Omental fat pad (tissue), 4 donors: ENCODE measurements around the gene BORCS5. TPM values are rescaled to one million over a fixed set of nuclear protein-coding genes. Genes with fewer than 3 reads are reported as not detected.
"Not testable (repeated sequence)": the region's sequence is repeated elsewhere in the genome, so short reads cannot be mapped to it uniquely, and the experiment has no call there.

ENCODE experiments used
- ATAC-seq: fragments of 150-250 bp; one replicate; pipeline ENCODE4 v1.9.1; 2016; ENCODE audit warnings: mild to moderate bottlenecking, moderate library complexity; ENCODE audit not compliant: low FRiP score
- DNase-seq: peaks from one replicate; pipeline ENCODE4 v3.0.0-alpha.2; 2019; ENCODE audit warnings: low spot score
- total RNA-seq, 4 donors: library from RNA; depleted of rRNA; stranded (reverse); fragments of >200 nt; gene quantifications; one replicate each; pipeline ENCODE4 v1.1.0, GENCODE V29; 2016
- TF ChIP-seq, protein P1 (sequence below), 3 donors: fragments of 450-650 bp; IDR thresholded peaks; one replicate each; pipeline ENCODE4 v1.5.1; 2016 to 2017; ENCODE audit warnings: antibody characterized with exemption in 3 of 3, mild to moderate bottlenecking in 3 of 3, moderate library complexity in 2 of 3

BORCS5 gene
- total RNA-seq, 4 donors from 2014 or later, result 11.4 to 17.1 (median 15.7) TPM

DNA sequence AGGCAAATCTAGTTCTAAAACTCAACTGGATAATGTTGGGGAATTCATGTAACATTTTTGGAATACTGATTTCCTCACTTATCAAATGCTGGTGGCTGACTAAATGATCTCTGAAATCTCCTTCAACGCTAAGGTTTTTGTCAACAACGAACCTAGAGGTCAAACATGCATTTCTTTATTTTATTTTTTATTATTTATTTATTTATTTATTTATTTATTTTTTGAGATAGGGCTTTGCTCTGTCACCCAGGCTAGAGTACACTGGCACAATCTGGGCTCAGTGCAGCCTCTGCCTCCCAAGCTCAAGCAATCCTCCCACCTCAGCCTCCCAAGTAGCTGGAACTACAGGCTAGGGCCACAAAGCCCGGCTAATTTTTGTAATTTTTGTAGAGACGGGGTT, 141.3 kb downstream of the BORCS5 start:
- no peak for DNase-seq
- no peak for ATAC-seq
- TF ChIP-seq, protein P1, sequence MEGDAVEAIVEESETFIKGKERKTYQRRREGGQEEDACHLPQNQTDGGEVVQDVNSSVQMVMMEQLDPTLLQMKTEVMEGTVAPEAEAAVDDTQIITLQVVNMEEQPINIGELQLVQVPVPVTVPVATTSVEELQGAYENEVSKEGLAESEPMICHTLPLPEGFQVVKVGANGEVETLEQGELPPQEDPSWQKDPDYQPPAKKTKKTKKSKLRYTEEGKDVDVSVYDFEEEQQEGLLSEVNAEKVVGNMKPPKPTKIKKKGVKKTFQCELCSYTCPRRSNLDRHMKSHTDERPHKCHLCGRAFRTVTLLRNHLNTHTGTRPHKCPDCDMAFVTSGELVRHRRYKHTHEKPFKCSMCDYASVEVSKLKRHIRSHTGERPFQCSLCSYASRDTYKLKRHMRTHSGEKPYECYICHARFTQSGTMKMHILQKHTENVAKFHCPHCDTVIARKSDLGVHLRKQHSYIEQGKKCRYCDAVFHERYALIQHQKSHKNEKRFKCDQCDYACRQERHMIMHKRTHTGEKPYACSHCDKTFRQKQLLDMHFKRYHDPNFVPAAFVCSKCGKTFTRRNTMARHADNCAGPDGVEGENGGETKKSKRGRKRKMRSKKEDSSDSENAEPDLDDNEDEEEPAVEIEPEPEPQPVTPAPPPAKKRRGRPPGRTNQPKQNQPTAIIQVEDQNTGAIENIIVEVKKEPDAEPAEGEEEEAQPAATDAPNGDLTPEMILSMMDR (IDR thresholded peaks at IDR 0.05), result no peak

DNA sequence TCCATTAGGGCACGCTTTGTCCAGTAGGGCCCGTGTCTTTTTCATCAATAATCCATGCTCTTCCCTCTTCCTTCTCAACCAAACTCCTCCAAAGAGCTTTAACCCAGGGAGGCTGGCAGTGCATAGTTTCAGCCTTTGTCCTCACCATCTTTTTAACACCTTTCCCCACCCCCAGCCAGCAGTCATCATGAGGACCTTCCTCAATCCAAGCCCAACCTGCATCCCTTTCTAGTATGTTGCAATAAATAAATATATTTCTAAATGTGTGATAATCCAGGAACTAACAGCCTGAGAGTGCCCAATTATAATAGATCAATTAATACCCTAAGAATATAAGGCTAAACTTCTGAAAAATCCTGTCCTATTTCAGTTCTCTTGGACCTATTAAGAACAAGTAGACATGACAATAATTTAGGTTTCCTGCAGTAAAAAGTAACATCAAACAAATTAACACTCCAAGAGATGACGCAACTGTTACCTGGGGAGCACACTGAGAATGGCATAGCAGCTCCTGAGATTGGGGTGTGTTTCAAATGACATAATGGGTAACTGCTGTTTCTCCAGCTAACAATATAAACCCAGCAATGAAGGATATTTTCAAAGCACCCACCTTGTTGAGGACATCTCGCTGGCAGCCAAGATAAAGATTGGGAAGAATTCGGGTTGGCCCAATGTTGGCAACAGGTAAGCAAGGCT, 143.2 kb downstream of the BORCS5 start:
- DNase-seq, result no peak
- TF ChIP-seq, protein P1 (IDR thresholded peaks at IDR 0.05), result no peak
- no peak for ATAC-seq

DNA sequence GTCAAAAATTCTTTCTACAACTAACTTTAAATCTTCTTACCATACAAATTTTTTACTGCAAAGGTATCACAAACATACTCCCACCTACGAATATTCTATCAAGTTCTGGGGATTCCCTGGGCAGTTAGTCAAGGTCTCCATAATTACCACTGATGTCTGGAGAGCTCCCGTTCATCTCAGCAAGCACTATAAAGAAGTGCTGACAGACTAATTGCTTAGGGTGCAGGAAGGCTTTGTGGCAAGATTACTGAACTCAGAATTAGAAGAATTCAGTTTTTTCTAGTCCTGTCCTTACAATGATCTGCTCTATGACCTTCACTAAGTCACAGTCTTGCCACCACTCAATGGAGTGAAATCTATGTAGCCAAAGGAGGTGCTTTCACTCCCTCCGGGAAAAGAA, 144.2 kb downstream of the BORCS5 start:
- no peak for ATAC-seq
- TF ChIP-seq, protein P1 (IDR thresholded peaks at IDR 0.05), result no peak

DNA sequence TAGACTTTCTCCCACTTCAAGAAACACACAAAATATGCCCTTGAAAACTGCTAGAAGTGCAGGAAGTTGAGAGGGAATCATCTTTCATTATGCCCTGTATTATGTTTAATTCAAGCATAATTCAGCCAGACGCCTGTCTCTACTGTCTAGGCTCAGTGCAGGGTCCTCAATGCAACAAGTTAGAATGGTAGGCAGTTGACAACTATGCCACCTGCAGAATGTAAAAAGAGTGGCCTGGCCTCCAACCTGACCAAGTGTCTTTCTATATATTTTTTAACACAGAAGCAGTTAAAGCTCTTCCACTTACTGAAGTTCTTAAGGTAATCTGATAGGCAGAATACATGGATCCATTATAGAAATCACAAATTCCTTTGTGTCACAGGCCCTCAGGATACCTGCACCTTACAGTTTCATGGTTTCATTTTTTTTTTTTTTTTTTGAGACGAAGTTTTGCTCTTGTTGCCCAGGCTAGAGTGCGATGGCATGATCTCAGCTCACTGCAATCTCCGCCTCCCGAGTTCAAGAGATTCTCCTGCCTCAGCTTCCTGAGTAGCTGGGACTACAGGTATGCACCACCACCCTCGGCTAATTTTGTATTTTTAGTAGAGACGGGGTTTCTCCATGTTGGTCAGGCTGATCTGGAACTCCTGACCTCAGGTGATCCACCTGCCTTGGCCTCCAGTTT, 145.4 kb downstream of the BORCS5 start:
- ATAC-seq, DNase-seq: not testable (repeated sequence)

More for the DNA sequence above, 144.2 kb downstream of the BORCS5 start:
- DNase-seq, result no peak

DNA sequence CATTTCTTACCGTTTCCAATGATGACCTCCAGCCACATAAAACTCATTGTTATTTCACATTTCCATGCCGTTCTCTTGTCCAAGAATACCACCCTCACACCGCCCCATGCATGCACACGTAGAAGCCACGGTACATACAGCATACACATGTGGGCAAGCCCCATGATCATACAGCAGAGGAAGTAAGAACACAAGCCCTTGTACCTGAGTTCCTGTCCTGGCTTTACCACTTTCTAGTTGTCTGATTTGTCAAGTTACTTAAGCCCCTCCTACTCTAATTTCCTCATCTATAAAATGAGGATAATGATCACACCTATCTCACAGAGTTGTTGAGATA, 145.9 kb downstream of the BORCS5 start:
- no peak for ATAC-seq
- TF ChIP-seq, protein P1 (IDR thresholded peaks at IDR 0.05), result no peak

DNA sequence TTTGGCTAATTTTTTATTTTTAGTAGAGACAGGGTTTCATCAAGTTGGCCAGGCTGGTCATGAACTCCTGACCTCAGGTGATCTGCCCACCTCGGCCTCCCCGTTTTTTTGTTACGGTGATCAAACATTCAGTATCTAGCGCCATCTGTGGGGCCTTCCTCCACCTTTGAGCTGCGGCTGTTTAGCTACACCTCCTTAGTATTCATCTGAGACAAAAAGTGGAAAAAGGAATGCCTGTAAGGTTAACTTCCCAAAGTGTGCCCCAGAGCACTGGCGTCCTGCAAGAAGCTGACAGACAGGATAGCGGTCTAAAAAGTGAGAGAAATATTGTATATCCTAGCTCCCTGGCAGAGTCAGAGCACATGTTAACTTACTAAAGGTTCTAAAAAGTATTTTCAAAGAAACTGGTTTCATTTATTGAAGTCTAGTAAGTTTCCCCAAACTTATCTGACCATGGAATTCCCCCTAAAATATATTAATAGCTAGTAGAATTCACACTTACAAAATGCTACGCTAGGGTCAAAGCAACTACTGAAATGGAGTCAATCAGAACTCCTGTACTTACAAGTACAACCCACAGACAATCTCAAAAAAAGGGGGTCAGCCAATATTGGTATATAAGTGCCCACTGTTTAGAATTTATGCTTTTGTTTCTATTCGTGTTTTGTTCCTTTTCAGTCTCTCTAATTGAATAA, 146.7 kb downstream of the BORCS5 start:
- no peak for ATAC-seq
- TF ChIP-seq, protein P1 (IDR thresholded peaks at IDR 0.05), result no peak
- no peak for DNase-seq

More for the DNA sequence above, 145.9 kb downstream of the BORCS5 start:
- DNase-seq, result no peak
